Measurements from ENCODE around the gene MAG. TPM values are rescaled to one million over a fixed set of nuclear protein-coding genes. Genes with fewer than 3 reads are reported as not detected.

The MAG gene
- total and polyA plus RNA-seq, 7 donors, result 0.06 to 6.1 TPM; not detected in 5

DNA sequence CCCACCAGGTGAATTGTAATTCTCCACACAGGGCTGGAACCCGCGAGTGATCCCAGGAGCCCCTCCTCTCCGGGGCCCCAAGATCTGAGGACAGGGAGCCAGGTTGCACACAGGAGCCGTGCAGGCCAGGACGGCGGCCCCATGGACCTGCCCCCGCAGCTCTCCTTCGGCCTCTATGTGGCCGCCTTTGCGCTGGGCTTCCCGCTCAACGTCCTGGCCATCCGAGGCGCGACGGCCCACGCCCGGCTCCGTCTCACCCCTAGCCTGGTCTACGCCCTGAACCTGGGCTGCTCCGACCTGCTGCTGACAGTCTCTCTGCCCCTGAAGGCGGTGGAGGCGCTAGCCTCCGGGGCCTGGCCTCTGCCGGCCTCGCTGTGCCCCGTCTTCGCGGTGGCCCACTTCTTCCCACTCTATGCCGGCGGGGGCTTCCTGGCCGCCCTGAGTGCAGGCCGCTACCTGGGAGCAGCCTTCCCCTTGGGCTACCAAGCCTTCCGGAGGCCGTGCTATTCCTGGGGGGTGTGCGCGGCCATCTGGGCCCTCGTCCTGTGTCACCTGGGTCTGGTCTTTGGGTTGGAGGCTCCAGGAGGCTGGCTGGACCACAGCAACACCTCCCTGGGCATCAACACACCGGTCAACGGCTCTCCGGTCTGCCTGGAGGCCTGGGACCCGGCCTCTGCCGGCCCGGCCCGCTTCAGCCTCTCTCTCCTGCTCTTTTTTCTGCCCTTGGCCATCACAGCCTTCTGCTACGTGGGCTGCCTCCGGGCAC, 59.6 kb downstream of the MAG start:
- H3K9me3 ChIP-seq, result no peaks in the 10 kb centered on the region
- H3K36me3 ChIP-seq, result no peaks in the 10 kb centered on the region
- peak; percentile 49 for DNase-seq
- H3K4me1 ChIP-seq, result no peaks in the 10 kb centered on the region
- intact Hi-C loops (cut with DNase I), result loop anchor here (1.0 to 10.0 kb wide), 2 partner anchors 113 to 144 kb away; no protein-coding TSS in a partner anchor
- no peak overlapping the region for H3K27ac ChIP-seq
- H3K4me3 ChIP-seq, result no peak overlapping the region
- peaks cover 0 to 7% (median 0%) of the 10 kb centered on the region in 3 donors for H3K27me3 ChIP-seq
- TF ChIP-seq POLR2A (IDR thresholded peaks at IDR 0.05) (no peak), POLR2AphosphoS5 (IDR thresholded peaks at IDR 0.05) (no peak), CTCF (IDR thresholded peaks at IDR 0.05) (no peak), EP300 (IDR thresholded peaks at IDR 0.05) (no peak)
- 90 to 94% methylated on average over 47 of the region's 47 CpGs for WGBS, 2 donors

GRCh38 chr19:35352177-35352447, 60.2 kb downstream of the MAG start:
- H3K36me3 ChIP-seq, result no peaks in the 10 kb centered on the region
- peaks cover 0 to 7% (median 0%) of the 10 kb centered on the region in 3 donors for H3K27me3 ChIP-seq
- intact Hi-C loops (cut with DNase I), result loop anchor here (1.0 to 10.0 kb wide), 2 partner anchors 113 to 143 kb away; no protein-coding TSS in a partner anchor

GRCh38 chr19:35352448-35353304, 60.7 kb downstream of the MAG start:
- Histone ChIP-seq H3K4me3 (no peak overlapping the region), H3K27me3 (peaks cover 0 to 7% (median 0%) of the 10 kb centered on the region in 3 donors), H3K36me3 (no peaks in the 10 kb centered on the region), H3K9me3 (no peaks in the 10 kb centered on the region), H3K27ac (no peak overlapping the region), H3K4me1 (peaks cover 0 to under 1% (median 0%) of the 10 kb centered on the region in 4 donors)
- TF ChIP-seq EP300 (IDR thresholded peaks at IDR 0.05) (no peak), POLR2AphosphoS5 (IDR thresholded peaks at IDR 0.05) (peak in 1 of 4 donors; percentile 6), POLR2A (IDR thresholded peaks at IDR 0.05) (no peak), CTCF (IDR thresholded peaks at IDR 0.05) (peak; percentile 21 to 65 (median 63))
- intact Hi-C loops (cut with DNase I), result loop anchor here (1.0 to 10.0 kb wide), 2 partner anchors 112 to 143 kb away; no protein-coding TSS in a partner anchor
- WGBS, 2 donors, result 37 to 39% methylated on average over 32 of the region's 32 CpGs
- DNase-seq, result peak; percentile 81

More at GRCh38 chr19:35352177-35352447, 60.2 kb downstream of the MAG start:
- no peak overlapping the region for H3K27ac ChIP-seq
- H3K4me3 ChIP-seq, result no peak overlapping the region
- TF ChIP-seq POLR2AphosphoS5 (IDR thresholded peaks at IDR 0.05) (no peak), CTCF (IDR thresholded peaks at IDR 0.05) (no peak), POLR2A (IDR thresholded peaks at IDR 0.05) (no peak)
- DNase-seq, result peak; percentile 57
- no peaks in the 10 kb centered on the region for H3K9me3 ChIP-seq
- H3K4me1 ChIP-seq, result no peaks in the 10 kb centered on the region
- 86 to 88% methylated on average over 18 of the region's 18 CpGs for WGBS, 2 donors

- WGBS, 2 donors, result 62 to 76% methylated on average over 9 of the region's 9 CpGs
- DNase-seq, result peak; percentile 17
- Histone ChIP-seq H3K27me3 (peaks cover 0 to 7% (median 0%) of the 10 kb centered on the region in 3 donors), H3K9me3 (no peaks in the 10 kb centered on the region), H3K27ac (no peak overlapping the region), H3K36me3 (no peaks in the 10 kb centered on the region), H3K4me3 (no peak overlapping the region), H3K4me1 (peaks cover 0 to 7% (median 0%) of the 10 kb centered on the region in 4 donors)
- TF ChIP-seq EP300 (IDR thresholded peaks at IDR 0.05) (no peak), POLR2AphosphoS5 (IDR thresholded peaks at IDR 0.05) (no peak), CTCF (IDR thresholded peaks at IDR 0.05) (no peak), POLR2A (IDR thresholded peaks at IDR 0.05) (no peak)
- intact Hi-C loops (cut with DNase I), result loop anchor here (10.0 kb wide), 1 partner anchor 111 kb away; no protein-coding TSS in a partner anchor
Measured at GRCh38 chr19:35353635-35354034, 61.7 kb downstream of the MAG start.

All from sigmoid colon (tissue), 7 donors.